ENCODE measurements around the gene SLC10A1.

- TF ChIP-seq, protein P1, sequence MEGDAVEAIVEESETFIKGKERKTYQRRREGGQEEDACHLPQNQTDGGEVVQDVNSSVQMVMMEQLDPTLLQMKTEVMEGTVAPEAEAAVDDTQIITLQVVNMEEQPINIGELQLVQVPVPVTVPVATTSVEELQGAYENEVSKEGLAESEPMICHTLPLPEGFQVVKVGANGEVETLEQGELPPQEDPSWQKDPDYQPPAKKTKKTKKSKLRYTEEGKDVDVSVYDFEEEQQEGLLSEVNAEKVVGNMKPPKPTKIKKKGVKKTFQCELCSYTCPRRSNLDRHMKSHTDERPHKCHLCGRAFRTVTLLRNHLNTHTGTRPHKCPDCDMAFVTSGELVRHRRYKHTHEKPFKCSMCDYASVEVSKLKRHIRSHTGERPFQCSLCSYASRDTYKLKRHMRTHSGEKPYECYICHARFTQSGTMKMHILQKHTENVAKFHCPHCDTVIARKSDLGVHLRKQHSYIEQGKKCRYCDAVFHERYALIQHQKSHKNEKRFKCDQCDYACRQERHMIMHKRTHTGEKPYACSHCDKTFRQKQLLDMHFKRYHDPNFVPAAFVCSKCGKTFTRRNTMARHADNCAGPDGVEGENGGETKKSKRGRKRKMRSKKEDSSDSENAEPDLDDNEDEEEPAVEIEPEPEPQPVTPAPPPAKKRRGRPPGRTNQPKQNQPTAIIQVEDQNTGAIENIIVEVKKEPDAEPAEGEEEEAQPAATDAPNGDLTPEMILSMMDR (IDR thresholded peaks at IDR 0.05 in 2 of 3, conservative IDR thresholded peaks at IDR 0.05 in 1 of 3; ENCODE audit: borderline replicate concordance in 1 of 3, insufficient read depth in 1 of 3, low read depth in 2 of 3, low read length in 2 of 3), result no peak
- TF ChIP-seq, protein P2, sequence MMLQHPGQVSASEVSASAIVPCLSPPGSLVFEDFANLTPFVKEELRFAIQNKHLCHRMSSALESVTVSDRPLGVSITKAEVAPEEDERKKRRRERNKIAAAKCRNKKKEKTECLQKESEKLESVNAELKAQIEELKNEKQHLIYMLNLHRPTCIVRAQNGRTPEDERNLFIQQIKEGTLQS (IDR thresholded peaks at IDR 0.05), result no peak
- TF ChIP-seq RAD21 (IDR thresholded peaks at IDR 0.05; ENCODE audit: low read depth), result no peak
- TF ChIP-seq JUND (IDR thresholded peaks at IDR 0.05), result no peak
- TF ChIP-seq REST (IDR thresholded peaks at IDR 0.05; ENCODE audit: low read depth), result no peak
- no peak for TF ChIP-seq SP1 (IDR thresholded peaks at IDR 0.05; ENCODE audit: low read depth)
- TF ChIP-seq ZNF274 (IDR thresholded peaks at IDR 0.05; ENCODE audit: low read depth, low read length), result no peak
- no peak for TF ChIP-seq FOSL1 (IDR thresholded peaks at IDR 0.05; ENCODE audit: low read depth)
- TF ChIP-seq CEBPB (IDR thresholded peaks at IDR 0.05; ENCODE audit: low read depth), result no peak
- TF ChIP-seq POLR2A (IDR thresholded peaks at IDR 0.05; ENCODE audit: borderline replicate concordance, extremely low read depth, insufficient read depth, insufficient read length), result no peak
- TF ChIP-seq EGR1 (IDR thresholded peaks at IDR 0.05; ENCODE audit: low read depth), result no peak
- no peak for TF ChIP-seq POLR2AphosphoS5 (IDR thresholded peaks at IDR 0.05; ENCODE audit: low read depth, low read length)
- TF ChIP-seq YY1 (IDR thresholded peaks at IDR 0.05; ENCODE audit: extremely low read depth, insufficient replicate concordance, low read depth, low read length), result no peak
- TF ChIP-seq ZFX (IDR thresholded peaks at IDR 0.05), result no peak
Measured at GRCh38 chr14:69775012-69775411, 22.0 kb downstream of the SLC10A1 start.

Measured in HCT116 (cell line).